GM18519 (cell line): ENCODE data around the gene RGMA.
"Not testable (repeated sequence)": the region's sequence is repeated elsewhere in the genome, so short reads cannot be mapped to it uniquely, and the experiment has no call there.

Source experiments
- ATAC-seq: cut with Tn5 transposase; IDR thresholded peaks from one replicate; pipeline ENCODE4 v1.9.1; 2021; ENCODE audit warnings: mild to moderate bottlenecking, moderate library complexity; ENCODE audit not compliant: unreplicated experiment, low FRiP score

Gene RGMA

DNA sequence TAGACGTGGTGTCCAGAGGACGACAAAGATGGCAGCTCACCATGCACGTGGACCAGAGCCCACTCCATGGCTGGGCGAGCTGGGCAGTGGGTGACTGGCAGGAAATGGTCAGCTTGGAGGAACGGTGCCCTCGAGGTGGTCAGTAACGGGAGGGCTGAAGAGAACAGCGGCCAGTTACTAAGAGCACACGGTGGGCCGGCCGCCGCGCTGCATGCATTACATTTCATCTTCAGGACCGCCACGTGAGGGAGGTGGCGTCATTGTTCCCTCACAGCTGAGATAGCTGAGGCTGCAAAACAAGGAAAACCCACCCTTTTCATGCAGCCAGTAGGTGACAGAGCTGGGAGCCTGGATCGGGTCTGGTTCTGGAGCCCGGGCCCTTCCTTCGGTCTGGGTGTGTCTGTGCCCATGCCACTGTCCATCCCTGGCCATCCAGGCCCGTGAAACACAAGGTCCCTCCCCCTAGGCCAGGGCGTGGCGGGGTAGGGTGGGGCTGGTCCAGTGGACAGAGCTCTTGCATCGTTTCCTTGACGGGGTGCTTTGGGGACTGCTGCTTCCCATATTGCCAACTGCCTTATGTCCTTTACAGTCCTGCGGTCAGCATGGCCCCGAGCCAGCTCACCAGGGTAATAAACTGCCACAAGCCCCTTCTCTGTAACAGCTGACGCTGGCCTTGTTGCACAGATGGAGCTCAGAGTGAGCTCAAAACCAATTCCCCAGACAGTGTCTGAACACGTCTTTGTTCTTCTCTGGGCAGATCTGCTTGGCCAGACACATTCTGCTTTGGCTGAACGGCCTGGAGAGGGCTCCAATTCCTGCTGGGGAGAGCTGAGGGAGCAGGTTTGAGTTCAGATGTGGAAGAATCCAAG is 51.8 kb downstream of the RGMA start:
- no peak for ATAC-seq

DNA sequence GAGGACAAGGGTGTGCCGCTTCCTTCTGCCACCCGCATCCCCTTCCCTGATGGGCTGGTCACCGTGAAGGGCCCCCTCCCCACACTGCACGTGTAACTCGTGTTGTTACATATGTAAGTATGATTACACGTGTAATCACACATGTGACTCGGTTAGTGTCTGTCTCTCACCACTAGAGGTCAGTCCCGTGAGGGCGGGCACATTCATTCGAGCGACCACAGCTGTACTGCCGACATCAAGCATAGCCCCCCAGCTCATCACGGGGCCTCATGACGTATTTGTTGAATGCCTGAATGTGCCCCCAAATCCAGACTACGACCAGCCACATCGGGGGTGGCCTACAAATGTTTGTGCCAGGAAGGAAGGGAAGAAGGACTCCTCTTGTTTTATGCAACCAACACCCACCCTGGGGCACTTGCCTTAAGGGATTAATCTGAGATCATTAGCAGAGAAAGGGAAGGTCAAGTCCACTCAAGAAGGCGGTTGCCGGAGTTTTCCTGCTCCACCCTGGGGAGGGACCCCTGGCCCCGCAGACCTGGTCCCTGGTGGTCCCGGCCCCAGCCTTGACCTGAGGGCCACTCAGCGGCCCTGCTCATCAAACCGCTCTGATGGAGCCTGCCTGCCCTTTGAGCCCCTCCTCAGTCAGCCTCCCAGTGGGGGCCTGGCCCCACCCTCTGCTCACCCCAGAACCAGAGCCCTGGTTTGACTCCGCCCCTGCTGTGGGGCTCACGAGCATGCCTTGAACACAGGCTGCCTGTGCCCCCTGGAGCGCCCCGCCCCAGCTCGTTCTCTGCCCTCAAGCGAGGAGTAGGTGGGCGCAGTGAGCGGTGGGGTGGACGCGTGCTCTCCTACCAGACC is 52.8 kb downstream of the RGMA start:
- ATAC-seq, result peak; percentile 93

DNA sequence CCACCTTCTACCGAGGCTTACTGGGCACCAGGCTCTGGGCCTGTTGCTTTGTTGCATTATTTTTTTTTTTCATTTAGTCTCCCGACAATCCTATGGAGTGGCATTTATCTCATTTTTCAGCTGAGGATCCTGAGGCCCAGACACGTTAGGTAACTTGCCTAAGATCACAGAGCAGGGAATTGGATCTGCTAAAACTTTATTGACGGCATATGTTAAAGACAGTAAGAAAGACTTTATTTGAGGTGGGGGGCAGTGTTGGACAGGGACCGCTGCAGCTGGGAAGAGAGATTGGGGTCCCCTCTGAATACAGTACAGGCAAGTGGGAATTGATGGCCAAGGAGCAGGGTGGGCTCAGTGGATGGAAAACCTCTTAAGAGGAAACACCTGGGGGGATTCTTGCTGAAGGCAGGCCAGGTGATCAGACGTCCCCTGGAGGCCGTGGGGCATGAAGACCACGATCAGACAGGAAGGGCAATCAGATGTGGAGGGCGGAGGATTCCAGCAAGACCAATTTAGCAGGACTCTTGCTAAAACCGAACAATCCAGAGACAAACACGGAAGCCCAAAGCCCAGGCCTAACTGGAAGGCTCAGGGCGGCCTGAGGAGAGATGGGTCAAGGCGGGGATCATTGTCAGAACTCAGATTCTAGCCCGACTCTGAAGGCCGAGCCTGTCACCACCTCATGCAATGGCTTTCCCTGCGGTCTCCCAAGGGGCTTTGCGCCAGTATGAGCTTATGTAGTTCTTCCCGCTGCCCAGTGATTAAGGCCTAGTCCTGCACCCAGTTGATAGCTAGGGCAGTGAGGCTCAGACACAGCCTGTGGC is 53.7 kb downstream of the RGMA start:
- no peak for ATAC-seq

DNA sequence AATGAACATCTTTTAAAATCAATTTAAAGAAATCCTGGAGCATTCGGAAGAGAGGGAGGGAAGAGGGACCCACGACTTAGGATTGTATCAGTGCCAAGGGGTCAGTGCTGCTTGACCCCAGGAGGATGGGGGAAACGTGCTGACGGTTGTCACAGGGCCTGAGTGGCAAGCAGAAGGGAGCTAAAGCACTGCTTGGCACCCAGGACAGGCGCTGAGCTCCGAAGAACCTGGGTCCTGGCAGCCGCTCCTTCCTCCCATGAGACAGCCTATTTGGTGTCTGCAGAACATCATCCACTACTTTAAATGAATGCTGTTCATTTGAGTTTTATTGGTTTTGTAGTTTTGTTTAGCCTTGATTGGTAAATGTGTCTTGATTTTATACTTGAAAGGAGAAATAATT is 54.5 kb downstream of the RGMA start:
- ATAC-seq, result no peak

DNA sequence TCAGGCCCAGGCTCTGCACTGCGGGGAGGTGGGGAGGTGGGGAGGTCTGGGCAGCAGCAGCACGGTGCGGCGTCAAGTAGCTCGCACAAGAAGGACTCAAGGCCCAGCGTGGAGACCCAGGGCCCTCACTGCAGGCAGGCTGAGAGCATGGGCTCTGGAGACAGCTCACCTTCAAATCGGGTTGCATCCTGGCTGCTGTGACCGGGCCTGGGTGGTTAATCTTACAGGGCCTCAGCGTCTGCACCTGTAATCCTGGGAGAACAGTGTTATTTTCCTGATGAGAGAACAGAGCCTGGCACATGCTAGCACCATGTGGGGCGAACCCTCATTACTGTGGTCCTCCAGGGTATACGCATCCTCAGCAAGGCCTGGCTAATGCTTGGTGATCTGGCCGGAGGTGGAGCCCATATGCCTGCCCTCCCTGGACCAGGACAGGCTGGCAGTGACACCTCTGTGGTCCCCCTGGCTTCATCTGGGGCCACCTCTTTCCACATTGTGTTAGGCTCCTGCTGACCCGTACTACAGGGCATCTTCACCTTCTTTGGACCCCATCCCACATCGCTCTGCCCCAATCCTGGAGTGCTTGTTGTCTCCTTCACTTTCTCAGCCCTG is 55.5 kb downstream of the RGMA start:
- no peak for ATAC-seq

DNA sequence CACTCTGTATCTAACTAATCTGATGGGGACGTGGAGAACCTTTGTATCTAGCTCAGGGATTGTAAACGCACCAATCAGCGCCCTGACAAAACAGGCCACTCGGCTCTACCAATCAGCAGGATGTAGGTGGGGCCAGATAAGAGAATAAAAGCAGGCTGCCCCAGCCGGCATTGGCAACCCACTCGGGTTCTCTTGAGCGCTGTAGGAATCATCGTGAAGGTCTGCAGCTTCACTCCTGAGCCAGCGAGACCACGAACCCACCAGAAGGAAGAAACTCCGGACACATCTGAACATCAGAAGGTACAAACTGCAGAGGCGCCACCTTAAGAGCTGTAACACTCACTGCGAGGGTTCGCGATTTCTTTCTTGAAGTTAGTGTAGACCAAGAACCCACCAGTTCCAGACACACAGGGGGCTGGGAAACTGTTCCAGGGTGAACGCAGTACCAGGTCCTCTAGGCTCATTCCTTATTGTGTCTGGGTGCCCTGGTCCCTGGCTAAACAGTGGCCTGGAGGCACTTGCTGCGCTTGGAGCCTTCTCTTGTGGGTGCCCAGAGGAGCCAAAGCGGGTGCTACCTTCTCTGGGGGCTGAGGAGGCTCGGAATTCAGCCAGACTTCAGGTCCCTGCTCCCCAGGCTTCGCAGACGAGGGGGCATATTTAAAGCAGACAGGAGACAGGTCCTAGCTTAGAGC is 56.4 kb downstream of the RGMA start:
- ATAC-seq, result not testable (repeated sequence)

DNA sequence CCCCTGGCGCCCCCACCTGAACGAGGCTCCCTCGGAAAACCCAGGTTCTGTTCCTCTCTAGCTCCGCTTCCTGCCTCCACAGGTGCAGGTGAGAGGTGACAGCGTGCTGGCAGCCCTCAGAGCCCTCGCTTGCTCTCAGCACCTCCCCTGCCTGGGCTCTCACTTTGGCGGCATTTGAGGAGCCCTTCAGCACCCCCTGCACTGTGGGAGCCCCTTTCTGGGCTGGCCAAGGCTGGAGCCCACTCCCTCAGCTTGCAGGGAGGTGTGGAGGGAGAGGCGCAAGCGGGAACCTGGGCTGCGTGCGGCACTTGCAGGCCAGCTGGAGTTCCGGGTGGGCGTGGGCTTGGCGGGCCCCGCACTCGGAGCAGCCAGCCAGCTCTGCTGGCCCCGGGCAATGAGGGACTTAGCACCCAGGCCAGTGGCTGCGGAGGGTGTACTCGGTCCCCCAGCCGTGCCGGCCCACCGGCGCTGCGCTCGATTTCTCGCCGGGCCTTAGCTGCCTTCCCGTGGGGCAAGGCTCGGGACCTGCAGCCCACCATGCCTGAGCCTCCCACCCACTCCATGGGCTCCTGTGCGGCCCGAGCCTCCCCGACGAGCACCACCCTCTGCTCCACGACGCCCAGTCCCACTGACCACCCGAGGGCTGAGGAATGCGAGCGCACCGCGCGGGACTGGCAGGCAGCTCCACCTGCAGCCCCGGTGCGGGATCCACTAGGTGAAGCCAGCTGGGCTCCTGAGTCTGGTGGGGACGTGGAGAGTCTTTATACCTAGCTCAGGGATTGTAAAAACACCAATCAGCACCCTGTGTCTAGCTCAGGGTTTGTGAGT is 57.2 kb downstream of the RGMA start:
- not testable (repeated sequence) for ATAC-seq

DNA sequence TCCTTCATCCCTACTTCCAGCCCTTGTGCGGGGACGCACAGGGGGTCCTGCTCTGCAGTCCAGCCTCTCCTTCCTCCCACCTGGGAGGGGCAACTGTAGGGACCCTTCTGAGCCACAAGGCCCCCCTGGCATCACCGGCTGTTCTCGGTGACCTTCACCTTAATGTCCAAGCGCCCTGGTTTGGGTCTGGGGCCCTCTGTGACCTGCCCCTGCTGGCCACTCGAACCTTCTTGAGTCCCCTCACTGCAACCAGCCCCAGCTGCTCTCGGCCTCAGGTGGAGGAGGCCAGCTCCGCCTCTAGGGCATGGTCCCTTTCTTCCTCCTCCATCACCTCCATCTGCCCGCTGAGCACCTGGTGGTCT is 57.9 kb downstream of the RGMA start:
- no peak for ATAC-seq

DNA sequence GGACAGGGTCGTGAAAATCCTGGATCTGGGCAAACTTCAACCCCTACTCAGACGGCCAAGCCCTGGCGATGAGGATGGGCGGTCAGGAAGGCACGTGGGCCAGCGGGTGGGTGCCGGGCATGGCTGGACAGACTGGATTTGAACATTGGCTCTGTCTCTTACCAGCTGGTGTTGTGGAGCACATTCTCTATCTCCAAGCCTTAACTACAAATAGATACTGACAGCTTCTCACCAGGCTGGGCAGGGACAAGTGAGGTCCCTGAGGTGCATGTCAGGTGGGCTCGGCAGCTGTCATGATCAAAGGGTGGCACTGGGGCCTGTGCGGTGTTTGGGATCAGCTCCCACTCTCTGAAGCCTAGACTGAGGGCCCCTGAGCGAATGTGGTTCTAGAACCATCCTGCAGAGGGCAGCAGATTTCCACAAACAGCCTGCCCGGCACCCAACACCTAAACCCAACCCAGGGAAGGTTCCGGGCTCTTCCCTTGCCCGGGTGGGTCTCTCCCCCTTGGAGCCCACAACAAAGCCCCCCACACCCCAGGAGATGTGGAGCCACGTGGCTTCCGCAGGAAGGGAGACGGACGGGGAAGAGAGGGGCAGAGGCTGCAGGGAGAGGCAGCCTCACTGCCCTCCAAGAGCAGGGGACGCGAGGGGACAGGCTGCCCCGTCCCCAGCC is 58.4 kb downstream of the RGMA start:
- ATAC-seq, result peak; percentile 85

DNA sequence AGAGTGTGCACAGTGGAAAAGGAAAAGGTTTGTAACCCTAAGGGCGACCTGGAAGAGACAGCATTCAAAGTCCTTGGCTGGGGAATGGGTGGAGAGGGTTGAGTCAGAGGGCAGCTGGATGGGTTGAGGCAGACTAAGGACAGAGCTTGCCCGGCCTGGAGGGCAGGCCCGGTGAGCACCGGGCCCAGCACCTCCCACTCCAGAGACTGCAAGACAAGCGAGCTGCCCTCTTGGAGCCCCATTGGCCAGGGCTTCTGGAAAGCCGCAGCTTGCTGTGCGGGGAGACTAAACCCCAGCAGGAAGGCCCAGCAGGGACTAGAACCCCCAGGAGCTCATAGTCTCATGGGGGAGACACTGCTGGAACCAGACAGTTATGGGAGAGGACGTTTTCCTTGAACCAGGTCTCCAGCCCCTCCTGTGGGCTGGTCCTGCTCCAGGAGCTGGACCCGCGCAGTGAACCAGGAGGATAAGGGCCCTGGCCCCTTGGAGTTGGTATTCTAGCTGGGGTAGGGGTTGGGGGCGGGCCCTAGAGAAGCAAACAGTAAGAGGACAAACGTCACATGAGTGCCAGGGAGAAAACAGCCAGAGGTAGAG is 59.1 kb downstream of the RGMA start:
- no peak for ATAC-seq

DNA sequence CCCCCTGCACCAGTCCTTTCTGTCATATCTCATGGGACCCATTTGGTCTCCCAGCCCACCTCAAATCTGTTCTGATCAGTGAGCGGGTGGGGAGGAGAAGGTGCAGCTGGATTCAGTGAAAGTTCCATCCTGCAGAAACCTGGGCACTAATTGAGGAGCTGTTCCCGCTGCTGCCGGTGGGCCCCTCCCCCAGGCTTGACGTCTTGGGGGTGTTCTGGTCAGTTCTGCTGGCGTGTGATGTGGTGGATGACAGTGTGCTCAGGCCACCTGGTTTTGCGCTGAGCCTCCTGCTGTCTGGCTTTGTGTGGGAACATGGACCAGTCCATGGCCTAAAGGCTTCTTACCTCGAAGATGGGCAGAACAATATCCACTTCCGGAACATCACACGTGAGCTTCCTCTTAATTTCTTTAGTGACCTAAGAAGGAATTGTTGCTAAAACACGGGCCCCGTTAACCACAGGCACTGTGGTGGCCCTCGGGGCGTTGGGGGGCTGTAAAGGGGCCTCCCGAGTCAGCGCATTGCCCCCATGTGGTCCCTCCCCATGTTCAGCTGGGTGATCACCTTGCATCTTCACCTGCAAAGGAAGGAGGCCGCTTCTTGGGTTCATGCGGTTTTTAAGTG is 59.7 kb downstream of the RGMA start:
- no peak for ATAC-seq

DNA sequence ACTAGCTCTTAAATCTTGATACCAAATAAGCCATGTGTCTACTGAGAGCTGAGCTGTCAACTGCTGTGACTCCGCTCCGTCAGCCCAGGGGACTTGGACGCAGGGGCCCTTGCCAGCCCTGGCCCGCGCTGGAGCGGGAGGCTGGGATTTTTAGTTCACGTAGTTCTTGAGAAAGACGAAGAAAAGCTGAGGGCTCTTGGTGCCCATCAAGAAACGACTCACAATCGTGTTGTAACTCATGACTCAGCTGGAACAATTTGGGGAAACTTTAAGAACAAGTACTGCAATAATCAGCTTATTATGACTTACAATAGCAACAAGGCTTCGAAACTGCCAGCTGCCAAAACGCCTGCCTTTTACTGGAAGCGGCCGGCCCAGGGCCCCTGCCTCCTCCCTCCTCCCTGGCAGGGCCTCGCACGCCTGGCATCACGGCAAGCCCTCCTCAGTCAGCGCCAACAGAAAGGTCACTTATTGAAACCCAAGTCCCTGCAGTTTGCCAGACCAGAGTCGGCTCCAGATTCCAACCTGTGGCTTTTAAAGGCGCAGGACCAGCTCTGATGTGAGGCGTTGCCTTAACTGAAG is 60.3 kb downstream of the RGMA start:
- ATAC-seq, result no peak

DNA sequence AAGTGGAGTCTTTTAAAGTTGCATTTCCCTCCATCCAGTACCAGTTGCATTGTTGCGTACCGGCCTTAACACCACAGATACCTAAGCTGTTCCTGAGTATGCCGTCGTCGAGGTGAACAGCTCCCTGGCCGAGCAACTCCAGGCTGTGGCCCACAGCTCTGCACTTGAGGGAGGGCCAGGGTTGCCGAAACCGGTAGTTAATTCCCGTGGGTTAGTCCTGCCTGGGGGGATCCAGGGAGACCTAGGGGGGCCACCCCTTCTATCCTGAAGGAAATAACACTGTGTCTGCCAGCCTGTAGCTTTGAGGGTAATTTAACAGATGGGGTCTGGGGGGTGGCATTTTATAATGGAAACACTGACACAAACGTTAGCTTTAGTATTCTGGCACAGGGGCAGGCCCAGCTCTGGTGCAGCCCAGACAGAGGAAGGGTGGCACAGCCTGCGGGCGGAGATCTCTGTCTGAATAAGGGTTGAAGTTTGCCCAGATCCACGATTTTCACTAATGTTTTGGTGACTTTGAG is 60.8 kb downstream of the RGMA start:
- ATAC-seq, result no peak

DNA sequence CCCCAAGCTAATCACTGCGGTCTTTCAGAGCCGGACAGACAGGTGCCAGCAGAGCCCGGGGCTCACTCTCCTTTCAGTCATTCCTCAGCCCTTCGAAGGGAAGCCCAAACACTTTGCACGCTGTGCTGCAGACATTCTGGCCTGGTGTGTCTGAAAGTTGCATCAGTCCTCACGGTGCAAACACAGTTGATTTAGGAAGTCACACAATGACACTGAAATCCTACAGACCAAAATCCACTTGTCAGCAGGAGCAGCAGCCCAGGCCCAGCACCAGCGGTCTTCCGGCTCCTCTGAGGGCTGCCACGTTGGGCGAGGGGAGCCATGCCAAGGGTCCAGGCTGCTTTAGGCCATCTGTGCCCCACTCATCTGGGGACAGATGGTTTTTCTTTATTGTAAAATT is 61.6 kb downstream of the RGMA start:
- ATAC-seq, result no peak

DNA sequence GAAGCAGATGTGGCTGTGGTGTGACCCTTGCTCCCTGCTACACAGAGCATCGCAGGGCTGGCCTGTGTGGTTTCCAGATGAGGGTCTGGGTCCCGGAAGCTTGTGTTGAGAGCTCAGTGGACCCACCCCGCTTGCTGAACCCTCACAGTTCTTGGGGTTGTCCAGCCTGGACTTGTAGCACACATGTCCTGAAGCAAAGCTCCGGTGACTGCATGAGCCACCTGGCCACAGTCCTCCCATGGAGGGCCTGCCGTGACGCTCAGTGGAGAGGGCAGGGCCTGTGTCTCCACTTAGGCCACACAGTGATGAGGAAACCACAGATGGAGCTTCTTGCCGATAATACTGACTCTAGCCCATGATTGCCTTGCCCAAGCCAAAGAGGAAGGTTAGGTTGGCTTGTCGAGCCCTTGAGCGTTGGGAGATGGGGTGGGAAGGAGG is 62.6 kb downstream of the RGMA start:
- no peak for ATAC-seq

DNA sequence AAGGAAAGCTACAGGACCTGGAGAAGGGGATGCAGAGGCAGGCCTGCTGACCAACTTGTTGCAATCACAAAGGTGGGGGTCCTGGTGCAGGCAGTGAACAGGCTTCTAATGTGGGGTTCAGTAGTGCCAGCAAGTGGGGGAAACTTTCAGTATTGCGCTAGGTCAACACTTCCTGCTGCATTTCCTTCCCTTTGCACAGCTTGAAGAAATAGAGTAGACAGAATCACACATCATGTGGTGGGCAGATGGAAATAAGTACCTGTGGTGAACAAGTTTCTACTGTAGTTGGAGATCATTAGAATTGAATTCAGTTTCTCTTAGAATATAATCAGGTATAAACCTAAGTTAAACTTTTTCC is 63.4 kb downstream of the RGMA start:
- ATAC-seq, result no peak
